Measurements from ENCODE around the gene SLC35F4. TPM values are rescaled to one million over a fixed set of nuclear protein-coding genes. Genes with fewer than 3 reads are reported as not detected.
A peak's percentile ranks its signal among the peaks of the same experiment; 100 is the strongest.

Gene SLC35F4
- total RNA-seq, 1 donor from 2014 or later = not detected

DNA sequence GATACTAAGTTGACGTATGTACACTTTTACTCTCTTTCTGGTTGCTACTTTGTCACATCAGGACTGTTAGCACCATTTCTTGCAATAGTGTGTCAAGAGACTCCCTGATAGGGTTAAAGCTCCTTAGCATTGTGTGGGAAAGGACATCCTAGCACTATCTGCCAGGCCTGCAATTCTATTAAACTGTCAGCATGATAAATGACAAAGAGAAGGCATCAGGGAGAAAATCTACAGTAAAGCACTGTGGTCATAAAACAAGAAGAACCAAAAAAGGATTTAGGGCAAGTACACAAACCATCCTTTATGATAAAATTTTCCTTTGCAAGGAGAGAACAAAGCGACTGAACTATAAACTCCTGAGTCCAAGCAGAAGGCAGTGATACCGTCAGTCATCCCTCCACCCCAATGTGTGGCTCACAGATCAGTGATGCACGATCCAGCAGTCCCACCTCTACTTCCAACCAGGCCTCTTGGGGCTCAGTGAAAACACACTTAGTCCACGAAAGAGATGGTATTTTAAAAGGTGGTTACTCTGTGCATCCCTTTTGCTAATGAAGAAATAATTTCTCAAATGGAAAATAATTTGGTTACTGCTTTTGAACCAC is 31.4 kb upstream of the SLC35F4 start:
- no peak overlapping the region for H3K27ac Mint-ChIP-seq (ENCODE audit: unreplicated experiment)
- TF ChIP-seq, protein P1, sequence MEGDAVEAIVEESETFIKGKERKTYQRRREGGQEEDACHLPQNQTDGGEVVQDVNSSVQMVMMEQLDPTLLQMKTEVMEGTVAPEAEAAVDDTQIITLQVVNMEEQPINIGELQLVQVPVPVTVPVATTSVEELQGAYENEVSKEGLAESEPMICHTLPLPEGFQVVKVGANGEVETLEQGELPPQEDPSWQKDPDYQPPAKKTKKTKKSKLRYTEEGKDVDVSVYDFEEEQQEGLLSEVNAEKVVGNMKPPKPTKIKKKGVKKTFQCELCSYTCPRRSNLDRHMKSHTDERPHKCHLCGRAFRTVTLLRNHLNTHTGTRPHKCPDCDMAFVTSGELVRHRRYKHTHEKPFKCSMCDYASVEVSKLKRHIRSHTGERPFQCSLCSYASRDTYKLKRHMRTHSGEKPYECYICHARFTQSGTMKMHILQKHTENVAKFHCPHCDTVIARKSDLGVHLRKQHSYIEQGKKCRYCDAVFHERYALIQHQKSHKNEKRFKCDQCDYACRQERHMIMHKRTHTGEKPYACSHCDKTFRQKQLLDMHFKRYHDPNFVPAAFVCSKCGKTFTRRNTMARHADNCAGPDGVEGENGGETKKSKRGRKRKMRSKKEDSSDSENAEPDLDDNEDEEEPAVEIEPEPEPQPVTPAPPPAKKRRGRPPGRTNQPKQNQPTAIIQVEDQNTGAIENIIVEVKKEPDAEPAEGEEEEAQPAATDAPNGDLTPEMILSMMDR (IDR thresholded peaks at IDR 0.05; ENCODE audit: partially characterized antibody, unreplicated experiment) = no peak
- no peak for DNase-seq
- no peak overlapping the region for H3K4me3 Mint-ChIP-seq (ENCODE audit: unreplicated experiment)
- peaks cover 2% of the 10 kb centered on the region for H3K27me3 Mint-ChIP-seq (ENCODE audit: unreplicated experiment)
- no peaks in the 10 kb centered on the region for H3K9me3 Mint-ChIP-seq (ENCODE audit: unreplicated experiment)
- H3K36me3 Mint-ChIP-seq (ENCODE audit: unreplicated experiment) = no peaks in the 10 kb centered on the region
- no peaks in the 10 kb centered on the region for H3K4me1 Mint-ChIP-seq (ENCODE audit: low read depth, unreplicated experiment)

DNA sequence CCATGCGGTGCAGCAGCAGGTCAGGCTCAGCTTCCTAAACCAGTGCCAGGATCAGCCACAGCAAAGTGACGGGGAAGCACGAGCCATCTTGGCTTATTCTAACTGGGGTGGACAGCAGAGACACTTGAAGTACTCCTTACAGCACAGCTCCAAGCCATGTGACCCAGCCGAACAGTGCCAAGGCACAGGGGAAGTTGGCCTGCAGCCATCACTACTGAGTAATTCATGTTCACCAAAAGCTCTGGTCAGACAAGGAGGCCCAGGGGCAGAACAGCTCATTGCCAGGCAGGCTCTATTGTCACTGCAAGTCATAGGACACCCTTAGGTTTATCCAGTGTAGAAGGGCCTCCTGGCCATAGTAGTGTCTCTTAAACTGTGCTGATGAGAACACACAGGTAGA is 23.4 kb upstream of the SLC35F4 start:
- Mint-ChIP-seq H3K9me3 (ENCODE audit: unreplicated experiment) (no peaks in the 10 kb centered on the region), H3K4me1 (ENCODE audit: low read depth, unreplicated experiment) (no peaks in the 10 kb centered on the region), H3K27ac (ENCODE audit: unreplicated experiment) (no peak overlapping the region), H3K27me3 (ENCODE audit: unreplicated experiment) (no peaks in the 10 kb centered on the region), H3K4me3 (ENCODE audit: unreplicated experiment) (no peak overlapping the region), H3K36me3 (ENCODE audit: unreplicated experiment) (no peaks in the 10 kb centered on the region)
- TF ChIP-seq, protein P1 (IDR thresholded peaks at IDR 0.05; ENCODE audit: partially characterized antibody, unreplicated experiment) = no peak
- no peak for DNase-seq

DNA sequence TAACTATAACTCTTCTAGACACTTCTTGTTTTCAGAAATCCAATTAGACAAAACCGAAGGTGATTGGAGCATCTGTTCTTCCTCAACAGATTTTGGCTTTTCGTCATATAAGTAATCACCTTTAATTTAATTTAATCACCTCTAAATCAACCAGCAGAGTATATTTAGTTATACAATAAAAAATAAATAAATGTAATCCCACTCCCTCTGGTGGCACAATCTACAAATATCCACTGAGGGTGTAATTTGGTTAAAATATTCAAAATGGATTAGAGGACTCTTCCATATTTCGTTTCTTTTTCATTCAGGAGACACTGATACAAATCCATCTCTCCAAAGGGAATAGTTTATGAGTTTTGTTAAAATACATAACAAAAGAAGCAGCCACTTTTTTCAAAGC is 18.3 kb upstream of the SLC35F4 start:
- Mint-ChIP-seq H3K27ac (ENCODE audit: unreplicated experiment) (no peak overlapping the region), H3K4me1 (ENCODE audit: low read depth, unreplicated experiment) (no peaks in the 10 kb centered on the region)

DNA sequence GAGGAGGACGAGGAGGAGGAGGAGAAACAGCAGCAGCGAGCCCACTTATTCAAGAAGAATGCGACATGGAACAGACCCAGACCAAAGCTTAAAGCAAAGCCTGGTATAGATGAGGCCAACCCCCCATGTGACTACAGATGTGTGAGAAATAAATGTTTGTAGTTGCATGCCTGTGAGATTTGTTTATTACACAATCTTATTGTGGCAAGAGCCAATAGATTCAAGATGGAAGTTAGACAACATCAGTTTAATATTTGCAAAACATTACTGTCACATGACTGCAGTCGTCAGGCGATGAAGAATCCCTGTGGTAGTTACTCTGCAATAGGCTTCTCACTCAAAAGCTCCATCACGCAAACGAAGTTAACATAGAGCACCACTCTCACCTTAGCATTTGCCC is 17.2 kb upstream of the SLC35F4 start:
- Mint-ChIP-seq H3K4me3 (ENCODE audit: unreplicated experiment) (no peak overlapping the region), H3K9me3 (ENCODE audit: unreplicated experiment) (no peaks in the 10 kb centered on the region), H3K27ac (ENCODE audit: unreplicated experiment) (no peak overlapping the region), H3K36me3 (ENCODE audit: unreplicated experiment) (no peaks in the 10 kb centered on the region), H3K4me1 (ENCODE audit: low read depth, unreplicated experiment) (no peaks in the 10 kb centered on the region), H3K27me3 (ENCODE audit: unreplicated experiment) (no peaks in the 10 kb centered on the region)
- DNase-seq = no peak
- TF ChIP-seq, protein P1 (IDR thresholded peaks at IDR 0.05; ENCODE audit: partially characterized antibody, unreplicated experiment) = no peak

More for the DNA sequence above, 18.3 kb upstream of the SLC35F4 start:
- H3K4me3 Mint-ChIP-seq (ENCODE audit: unreplicated experiment) = no peak overlapping the region
- H3K9me3 Mint-ChIP-seq (ENCODE audit: unreplicated experiment) = no peaks in the 10 kb centered on the region
- no peaks in the 10 kb centered on the region for H3K36me3 Mint-ChIP-seq (ENCODE audit: unreplicated experiment)
- TF ChIP-seq, protein P1 (IDR thresholded peaks at IDR 0.05; ENCODE audit: partially characterized antibody, unreplicated experiment) = peak; percentile 61
- H3K27me3 Mint-ChIP-seq (ENCODE audit: unreplicated experiment) = no peaks in the 10 kb centered on the region
- no peak for DNase-seq

DNA sequence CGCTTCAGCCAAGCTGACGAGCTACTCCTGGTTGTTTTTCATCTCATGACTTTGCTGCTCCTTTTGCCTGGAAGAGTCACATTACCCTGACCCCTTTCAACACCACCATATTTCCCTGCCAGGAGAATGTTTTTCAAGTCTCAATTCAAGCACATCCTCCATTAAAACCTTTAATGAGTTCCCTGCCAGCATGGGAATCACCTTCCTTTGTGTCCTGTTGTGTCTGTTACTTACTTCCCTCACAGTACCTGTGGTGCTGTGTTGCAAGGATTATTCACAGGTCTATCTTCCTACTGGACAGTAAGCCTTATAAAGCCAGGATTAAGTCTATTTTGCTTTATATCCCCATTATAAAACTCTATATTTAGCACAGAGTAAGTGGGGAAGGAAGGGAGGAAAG is 13.6 kb upstream of the SLC35F4 start:
- Mint-ChIP-seq H3K36me3 (ENCODE audit: unreplicated experiment) (no peaks in the 10 kb centered on the region), H3K27me3 (ENCODE audit: unreplicated experiment) (no peaks in the 10 kb centered on the region), H3K4me1 (ENCODE audit: low read depth, unreplicated experiment) (no peaks in the 10 kb centered on the region), H3K27ac (ENCODE audit: unreplicated experiment) (no peak overlapping the region), H3K4me3 (ENCODE audit: unreplicated experiment) (no peak overlapping the region), H3K9me3 (ENCODE audit: unreplicated experiment) (no peaks in the 10 kb centered on the region)
- TF ChIP-seq, protein P1 (IDR thresholded peaks at IDR 0.05; ENCODE audit: partially characterized antibody, unreplicated experiment) = no peak
- no peak for DNase-seq
